K562 (cell line): ENCODE results near the gene PLCD1. TPM values are rescaled to one million over a fixed set of nuclear protein-coding genes. Genes with fewer than 3 reads are reported as not detected.

Experiments
- ATAC-seq: fragments of 200-7000 bp; cut with Tn5 transposase; 3 replicates; pipeline ENCODE4 v1.9.1; 2020; ENCODE audit warnings: moderate library complexity
- BruUV-seq: library from RNA; stranded (reverse); fragments of 400-500 nt; replicated peaks from 2 replicates; lab custom pipeline; 2021; lab: Mats Ljungman, UMichigan
- CTCF ChIA-PET: fragments of 300-600 bp; formaldehyde crosslinking; extraction: SDS; loops from one replicate; lab custom pipeline; 2021; ENCODE audit warnings: low intra/inter-chr PET ratio; lab: Yijun Ruan, JAX
- POLR2A ChIA-PET: fragments of 300-600, 350-650 bp; sonication (Branson Sonifier 250); formaldehyde crosslinking; extraction: SDS; loops from one replicate; lab custom pipeline; 2021; ENCODE audit warnings: antibody characterized with exemption, inconsistent platforms; lab: Yijun Ruan, JAX
- DNase-seq, 4 experiments: peaks; one replicate each; pipeline versions ENCODE4 v3.0.0 to v3.0.0-alpha.2; 2011 to 2018; ENCODE audit warnings: low spot score in 3 of 4, mixed read lengths in 3 of 4; ENCODE audit errors: extremely low read depth in 1 of 4
- FAIRE-seq: peaks from 2 replicates; lab custom pipeline; 2011; peaks lifted over from hg19 to GRCh38; lab: Jason Lieb, UNC
- H2AFZ ChIP-seq: 2 replicates; pipeline ENCODE4 v1.6.0; 2011; ENCODE audit warnings: low read depth, low read length, control low read depth, inconsistent platforms
- H3K27ac ChIP-seq: fragments of 200-600 bp; 3 replicates; pipeline ENCODE4 v1.8.0; 2011; ENCODE audit warnings: low read depth, mild to moderate bottlenecking, control low read depth, inconsistent platforms, low read length, moderate library complexity, mixed read lengths; ENCODE audit errors: extremely low read depth
- H3K27me3 ChIP-seq, 2 experiments: fragments of 300-600 bp in 1 of 2; 2 replicates in 1 of 2; 3 replicates in 1 of 2; pipeline versions ENCODE4 v1.6.0 to v1.8.0; 2011; ENCODE audit warnings: inconsistent platforms in 2 of 2, low read length in 2 of 2, mild to moderate bottlenecking in 1 of 2, mixed read lengths in 1 of 2, moderate library complexity in 1 of 2; ENCODE audit not compliant: control insufficient read depth in 2 of 2, insufficient read depth in 2 of 2
- H3K36me3 ChIP-seq: fragments of 300-600 bp; 3 replicates; pipeline ENCODE4 v1.8.0; 2011; ENCODE audit warnings: mild to moderate bottlenecking, low read length, inconsistent platforms; ENCODE audit not compliant: control insufficient read depth, insufficient read depth
- H3K4me1 ChIP-seq, 2 experiments: fragments of 200-600 bp in 1 of 2; replicated peaks in 1 of 2; 2 replicates in 1 of 2; 3 replicates in 1 of 2; pipeline versions ENCODE4 v1.5.1 to v1.8.0; 2011; ENCODE audit warnings: inconsistent platforms in 2 of 2, low read length in 2 of 2, mild to moderate bottlenecking in 1 of 2, mixed read lengths in 1 of 2, moderate library complexity in 1 of 2; ENCODE audit not compliant: control insufficient read depth in 2 of 2, insufficient read depth in 2 of 2
- H3K4me2 ChIP-seq: 2 replicates; pipeline ENCODE4 v1.6.1; 2011; ENCODE audit warnings: low read length, control low read depth, inconsistent platforms, mixed read lengths; ENCODE audit not compliant: insufficient read depth
- H3K4me3 ChIP-seq: fragments of 200-600 bp; sonication (generic), shearing (Covaris generic); 2 replicates; pipeline ENCODE4 v1.5.1; 2016; ENCODE audit warnings: control low read depth, inconsistent platforms
- H3K79me2 ChIP-seq: fragments of 200-600 bp; 3 replicates; pipeline ENCODE4 v1.8.0; 2011; ENCODE audit warnings: low read length, inconsistent platforms; ENCODE audit not compliant: control insufficient read depth, insufficient read depth
- H3K9ac ChIP-seq, 2 experiments: 2 replicates each; pipeline versions ENCODE4 v1.6.0 to v1.6.1; 2011; ENCODE audit warnings: low read depth in 2 of 2, low read length in 2 of 2, control low read depth in 1 of 2, inconsistent platforms in 1 of 2, mild to moderate bottlenecking in 1 of 2, mixed read lengths in 1 of 2; ENCODE audit not compliant: insufficient read depth in 1 of 2
- H3K9me1 ChIP-seq: one replicate; pipeline ENCODE4 v1.6.0; 2011; ENCODE audit warnings: inconsistent platforms, mild to moderate bottlenecking, low read length, moderate library complexity; ENCODE audit not compliant: control insufficient read depth, insufficient read depth
- H3K9me3 ChIP-seq: replicated peaks from 2 replicates; pipeline ENCODE4 v1.5.1; 2011; ENCODE audit warnings: low read depth, low read length, inconsistent platforms; ENCODE audit not compliant: control insufficient read depth, insufficient read depth
- H4K20me1 ChIP-seq: replicated peaks from 2 replicates; pipeline ENCODE4 v1.6.1; 2011; ENCODE audit warnings: low read length, inconsistent platforms, mixed read lengths; ENCODE audit not compliant: control insufficient read depth, insufficient read depth
- ARID2 ChIP-seq: fragments of 450-650 bp; IDR thresholded peaks from 2 replicates; pipeline ENCODE4 v1.6.1; 2017; ENCODE audit warnings: antibody characterized with exemption, mild to moderate bottlenecking
- CEBPG ChIP-seq, 3 experiments: fragments of 200-800 bp in 1 of 3; sonication (Bioruptor generic) in 1 of 3; sonication (generic) in 1 of 3; formaldehyde crosslinking in 1 of 3; IDR thresholded peaks in 2 of 3; conservative IDR thresholded peaks in 1 of 3; 2 replicates each; pipeline versions ENCODE4 v1.6.1 to v1.8.0; 2016 to 2022; ENCODE audit warnings: missing compliant biosample characterization in 2 of 3, missing genetic modification characterization in 2 of 3, mild to moderate bottlenecking in 1 of 3, missing genetic modification reagents in 1 of 3
- HDGF ChIP-seq: fragments of 450-650 bp; IDR thresholded peaks from 2 replicates; pipeline ENCODE4 v1.6.1; 2016
- IRF2 ChIP-seq: sonication (generic); formaldehyde crosslinking; IDR thresholded peaks from 2 replicates; pipeline ENCODE4 v1.8.1; 2022; ENCODE audit warnings: mild to moderate bottlenecking, missing genetic modification reagents
- LEF1 ChIP-seq: fragments of 450-650 bp; IDR thresholded peaks from 2 replicates; pipeline ENCODE4 v1.6.1; 2016; ENCODE audit warnings: mild to moderate bottlenecking
- MYBL2 ChIP-seq, 2 experiments: fragments of 450-650 bp in 1 of 2; sonication (generic) in 1 of 2; formaldehyde crosslinking in 1 of 2; IDR thresholded peaks; 2 replicates each; pipeline versions ENCODE4 v1.6.1 to v1.8.1; 2017 to 2022; ENCODE audit warnings: borderline replicate concordance in 1 of 2, inconsistent platforms in 1 of 2, low read depth in 1 of 2, mild to moderate bottlenecking in 1 of 2, missing genetic modification reagents in 1 of 2, moderate library complexity in 1 of 2
- POLR2G ChIP-seq: fragments of 200-400 bp; formaldehyde crosslinking; IDR thresholded peaks from 2 replicates; pipeline ENCODE4 v1.6.1; 2017; ENCODE audit warnings: low read depth, mild to moderate bottlenecking, antibody characterized with exemption, low read length, moderate library complexity
- RCOR1 ChIP-seq, 2 experiments: IDR thresholded peaks; 2 replicates each; pipeline ENCODE4 v1.6.1; 2012; ENCODE audit warnings: low read depth in 2 of 2, low read length in 2 of 2, borderline replicate concordance in 1 of 2, improper control_type of control experiment in 1 of 2
- SREBF1 ChIP-seq: fragments of 150-350 bp; IDR thresholded peaks from 2 replicates; pipeline ENCODE4 v1.6.1; 2014; ENCODE audit warnings: antibody characterized with exemption, low read depth, low read length, borderline replicate concordance
- TOE1 ChIP-seq, 2 experiments: fragments of 450-650 bp in 1 of 2; sonication (generic) in 1 of 2; formaldehyde crosslinking in 1 of 2; IDR thresholded peaks; 2 replicates each; pipeline versions ENCODE4 v1.7.1 to v1.8.0; 2016 to 2022; ENCODE audit warnings: borderline replicate concordance in 2 of 2, mild to moderate bottlenecking in 2 of 2, antibody characterized with exemption in 1 of 2, inconsistent platforms in 1 of 2, low read depth in 1 of 2, missing genetic modification reagents in 1 of 2, moderate library complexity in 1 of 2
- ZNF121 ChIP-seq: sonication (generic); formaldehyde crosslinking; conservative IDR thresholded peaks from 2 replicates; pipeline ENCODE4 v1.8.0; 2022; ENCODE audit warnings: missing genetic modification reagents
- ZNF644 ChIP-seq: fragments of 200-800 bp; sonication (Bioruptor generic); IDR thresholded peaks from 2 replicates; pipeline ENCODE4 v1.6.1; 2016; ENCODE audit warnings: low read depth, missing genetic modification characterization, missing compliant biosample characterization
- WGBS: fragments of 100-300 bp; shearing (Covaris generic); methylation state at CpG from one replicate; pipeline ENCODE4 v1.1.6; 2016; ENCODE audit warnings: low coverage, mixed read lengths; ENCODE audit not compliant: insufficient coverage; ENCODE audit errors: missing lambda C conversion rate; 5-methylcytosine and 5-hydroxymethylcytosine counted together
- in situ Hi-C: fragments of 300-500 bp; cut with MboI; formaldehyde crosslinking; loops from 4 replicates; pipeline ENCODE4 v1.15.0; 2018; ENCODE audit warnings: inconsistent platforms, mixed read lengths
- intact Hi-C: fragments of 100-400 bp; cut with micrococcal nuclease; formaldehyde crosslinking; loops from 2 replicates; pipeline ENCODE4 v1.14.2; 2022
- polyA plus RNA-seq, 8 experiments: library from polyadenylated mRNA; depleted of rRNA in 4 of 8; stranded (reverse) in 5 of 8; unstranded in 3 of 8; fragments of >200 nt; fragmentation: Nextera tagmentation in 2 of 8; fragmentation: Illumina TruSeq in 1 of 8; extraction: Ambion mirVana in 2 of 8; extraction: Trizol in 1 of 8; gene quantifications; 2 replicates each; pipeline versions ENCODE4 v1.2.1 to v1.2.3, GENCODE V29; 2011 to 2014; ENCODE audit warnings: inconsistent platforms in 1 of 8, missing spikeins in 1 of 8
- total RNA-seq, 7 experiments: library from RNA; depleted of rRNA in 6 of 7; stranded (reverse); fragments of >200 nt in 6 of 7; fragmentation: Illumina TruSeq in 2 of 7; extraction: Trizol in 2 of 7; gene quantifications; 2 replicates each; pipeline versions ENCODE4 v1.2.1 to v1.2.3, GENCODE V29; 2011 to 2021; ENCODE audit warnings: low replicate concordance in 1 of 7
- TF ChIP-seq, protein P1 (sequence below): fragments of 450-650 bp; formaldehyde crosslinking; IDR thresholded peaks from 2 replicates; pipeline ENCODE4 v1.4.0; 2020; ENCODE audit warnings: mild to moderate bottlenecking, mixed read lengths

The PLCD1 gene
- total and polyA plus RNA-seq, 9 of the 15 experiments (the other 6 are each of a cell fraction or from before 2014, with no cell fraction given) = 5.4 to 209 (median 116) TPM

DNA sequence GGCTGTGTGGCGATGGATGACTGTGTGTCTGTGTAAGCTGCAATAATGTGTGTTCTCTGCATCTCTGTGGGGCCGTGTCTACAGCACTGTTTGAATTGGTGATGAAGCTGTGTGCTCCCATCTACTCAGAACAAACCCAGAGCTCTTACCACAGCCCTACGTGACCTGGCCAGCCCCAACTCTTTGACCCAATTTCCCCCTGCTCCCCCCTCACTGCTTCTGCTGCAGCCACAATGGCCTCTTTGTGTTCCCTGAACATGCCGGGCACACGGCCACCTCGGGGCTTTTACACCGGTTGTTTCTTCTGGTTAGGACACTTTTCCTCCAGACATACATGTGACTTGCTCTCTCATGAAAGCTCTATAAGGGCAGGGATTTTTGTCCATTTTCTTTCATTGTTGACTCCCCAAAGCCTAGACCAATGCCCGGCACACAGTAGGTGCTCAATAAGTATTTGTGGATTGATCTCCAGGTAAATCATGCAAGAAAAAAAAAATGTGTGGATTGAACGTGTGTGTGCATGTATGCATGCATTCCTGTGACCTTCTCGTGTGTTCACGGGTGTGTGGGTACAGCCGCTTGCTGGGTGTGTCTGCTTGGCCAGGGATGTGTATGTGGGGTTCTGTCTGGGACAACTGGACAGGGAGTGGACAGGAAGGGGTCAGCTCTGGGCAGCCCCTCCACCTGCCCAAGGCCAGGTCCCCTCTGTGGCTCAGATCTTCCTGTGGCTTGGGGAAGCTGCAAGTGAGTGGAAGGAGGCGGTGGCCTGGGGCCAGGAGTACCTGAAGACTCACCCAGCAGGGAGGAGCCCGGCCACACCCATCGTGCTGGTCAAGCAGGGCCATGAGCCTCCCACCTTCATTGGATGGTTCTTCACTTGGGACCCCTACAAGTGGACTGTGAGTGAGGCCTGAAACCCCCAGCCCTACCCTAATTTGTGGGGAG is 24.1 kb downstream of the PLCD1 start (continued):
- TF ChIP-seq ZNF644 (tag) (no peak), POLR2G (peak; percentile 30)

- POLR2A ChIA-PET = interaction anchor here (0.9 to 1.1 kb wide), 2 partner anchors 13 to 64 kb away, joined by 3 to 4 read pairs; no protein-coding TSS in a partner anchor
- no peaks in the 10 kb centered on the region for H3K9me3 ChIP-seq
- no peak overlapping the region for H3K4me3 ChIP-seq
- no TSS peak for BruUV-seq
- H3K79me2 ChIP-seq = no peaks in the 10 kb centered on the region
- H4K20me1 ChIP-seq = peaks cover 14% of the 10 kb centered on the region
- in situ Hi-C loops (no loop called here), intact Hi-C loops (loop anchor here (1.0 kb wide), 1 partner anchor 36 kb away; no protein-coding TSS in a partner anchor)
- H3K27ac ChIP-seq = no peak overlapping the region
- H2AFZ ChIP-seq = no peak overlapping the region
- peak; percentile 86 for ATAC-seq
- H3K9ac ChIP-seq = peak overlapping the region in 1 of 2 experiments; percentile 4; a peak in 1 of 4 replicates
- H3K9me1 ChIP-seq = peaks cover 6% of the 10 kb centered on the region
- CTCF ChIA-PET = interaction anchor here (0.8 to 5.0 kb wide), 5 partner anchors 29 to 995 kb away, joined by 3 to 62 read pairs (median 5); partner anchors contain the start of gene DLEC1
- H3K36me3 ChIP-seq = peaks cover 78% of the 10 kb centered on the region
- DNase-seq = peak in 3 of 4 experiments; percentile 54 to 87 (median 72)
- H3K27me3 ChIP-seq = no peaks in the 10 kb centered on the region
- WGBS = 46% methylated on average over 14 of the region's 14 CpGs
- H3K4me1 ChIP-seq = peaks cover 6 to 48% of the 10 kb centered on the region in 2 experiments; a peak in 4 of 5 replicates
- FAIRE-seq = peak; percentile 95
- H3K4me2 ChIP-seq = no peak overlapping the region
- TF ChIP-seq CEBPG (CRISPR knock-in tag; IDR thresholded peaks at IDR 0.05) (0 out of 2 replicates have a peak, but pooled peaks have one; percentile 54), CEBPG (tag; conservative IDR thresholded peaks at IDR 0.05 in 1 of 2, IDR thresholded peaks at IDR 0.05 in 1 of 2) (no peak), IRF2 (CRISPR knock-in tag) (0 out of 2 replicates have a peak, but pooled peaks have one; percentile 48), SREBF1 (no peak), LEF1 (no peak), MYBL2 (IDR thresholded peaks at IDR 0.05; ENCODE audit: low read depth) (no peak), MYBL2 (CRISPR knock-in tag; IDR thresholded peaks at IDR 0.05; ENCODE audit: borderline replicate concordance) (0 out of 2 replicates have a peak, but pooled peaks have one; percentile 15), RCOR1 (IDR thresholded peaks at IDR 0.05; ENCODE audit: borderline replicate concordance in 1 of 2, low read depth in 2 of 2, low read length in 2 of 2) (0 out of 4 replicates have a peak, but pooled peaks of 1 of the 2 experiments have one; percentile 36), ARID2 (peak; percentile 35; the same call in 1 of the 2 replicates), ZNF121 (CRISPR knock-in tag) (no peak), HDGF (peak; percentile 66; the same call in 1 of the 2 replicates), TOE1 (IDR thresholded peaks at IDR 0.05; ENCODE audit: borderline replicate concordance) (peak; percentile 91), TOE1 (CRISPR knock-in tag; IDR thresholded peaks at IDR 0.05; ENCODE audit: borderline replicate concordance, low read depth) (no peak)
- TF ChIP-seq, protein P1, sequence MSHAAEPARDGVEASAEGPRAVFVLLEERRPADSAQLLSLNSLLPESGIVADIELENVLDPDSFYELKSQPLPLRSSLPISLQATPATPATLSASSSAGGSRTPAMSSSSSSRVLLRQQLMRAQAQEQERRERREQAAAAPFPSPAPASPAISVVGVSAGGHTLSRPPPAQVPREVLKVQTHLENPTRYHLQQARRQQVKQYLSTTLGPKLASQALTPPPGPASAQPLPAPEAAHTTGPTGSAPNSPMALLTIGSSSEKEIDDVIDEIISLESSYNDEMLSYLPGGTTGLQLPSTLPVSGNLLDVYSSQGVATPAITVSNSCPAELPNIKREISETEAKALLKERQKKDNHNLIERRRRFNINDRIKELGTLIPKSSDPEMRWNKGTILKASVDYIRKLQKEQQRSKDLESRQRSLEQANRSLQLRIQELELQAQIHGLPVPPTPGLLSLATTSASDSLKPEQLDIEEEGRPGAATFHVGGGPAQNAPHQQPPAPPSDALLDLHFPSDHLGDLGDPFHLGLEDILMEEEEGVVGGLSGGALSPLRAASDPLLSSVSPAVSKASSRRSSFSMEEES (CRISPR knock-in tag) = peak; percentile 84
These were observed 24.9 kb downstream of the PLCD1 start for GRCh38 chr3:38004415-38005075.
